Stimulated activated effector memory CD8-positive, alpha-beta T cell treated with anti-CD3 and anti-CD28 coated beads, Interleukin-12 subunit alpha, Interleukin-12 subunit beta, amount 100 ng/mL, for 72 hours (primary cell): ENCODE measurements around the gene LRRC2.

Experiments used
- ATAC-seq: fragments of 150-1000 bp; cut with Tn5 transposase; 2 replicates; pipeline ENCODE4 v1.10.0; 2021
- DNase-seq, 2 donors: peaks; one replicate each; pipeline ENCODE4 v3.0.0; 2021 to 2022; ENCODE audit warnings: low spot score in 2 of 2
- H3K27ac Mint-ChIP-seq: one replicate; pipeline ENCODE4 v1.8.0; 2022; ENCODE audit warnings: mild to moderate bottlenecking, mixed read lengths
- H3K36me3 Mint-ChIP-seq: one replicate; pipeline ENCODE4 v1.8.0; 2022; ENCODE audit warnings: mild to moderate bottlenecking, mixed read lengths
- H3K4me1 Mint-ChIP-seq: one replicate; pipeline ENCODE4 v1.8.0; 2022; ENCODE audit warnings: mixed read lengths
- H3K4me3 Mint-ChIP-seq: one replicate; pipeline ENCODE4 v1.8.0; 2022; ENCODE audit warnings: mild to moderate bottlenecking, mixed read lengths
- H3K9me3 Mint-ChIP-seq: one replicate; pipeline ENCODE4 v1.8.0; 2022; ENCODE audit warnings: mixed read lengths

Gene LRRC2

DNA sequence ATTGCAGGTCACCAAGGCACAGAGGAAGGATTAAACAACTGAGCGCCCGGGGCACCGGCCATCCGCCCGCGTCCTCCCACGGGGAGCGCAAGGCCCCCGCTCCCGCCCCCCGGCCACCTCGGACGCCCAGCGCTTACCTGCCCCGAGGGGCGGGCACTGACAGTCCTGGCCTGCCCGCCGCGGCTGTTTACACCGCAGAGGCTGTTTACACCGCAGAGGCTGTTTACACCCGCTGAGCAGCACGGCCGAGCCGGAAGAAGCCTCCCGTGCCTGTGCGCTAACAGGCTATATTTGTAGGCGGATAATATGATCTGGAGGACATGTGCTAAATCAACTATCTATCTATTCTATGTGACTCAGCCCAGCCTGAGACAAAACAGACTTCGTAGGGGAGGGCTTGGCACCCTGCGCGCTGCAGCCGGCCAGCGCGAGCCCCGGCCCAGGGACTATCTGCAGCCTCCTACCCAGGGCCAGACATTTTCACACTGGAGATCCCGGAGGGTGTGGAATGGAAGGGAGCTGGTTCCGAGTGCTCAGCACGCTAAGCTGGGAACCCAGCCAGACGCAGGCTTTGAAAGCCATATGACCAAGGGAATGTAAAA, at the start of gene LRRC2:
Gene LRRC2, minus strand, starts transcription at position 263 of the 602 bp plus-strand sequence. CDS start 14,711 bp downstream, outside the sequence.
- H3K27ac Mint-ChIP-seq, result no peak within 1 kb of the TSS

DNA sequence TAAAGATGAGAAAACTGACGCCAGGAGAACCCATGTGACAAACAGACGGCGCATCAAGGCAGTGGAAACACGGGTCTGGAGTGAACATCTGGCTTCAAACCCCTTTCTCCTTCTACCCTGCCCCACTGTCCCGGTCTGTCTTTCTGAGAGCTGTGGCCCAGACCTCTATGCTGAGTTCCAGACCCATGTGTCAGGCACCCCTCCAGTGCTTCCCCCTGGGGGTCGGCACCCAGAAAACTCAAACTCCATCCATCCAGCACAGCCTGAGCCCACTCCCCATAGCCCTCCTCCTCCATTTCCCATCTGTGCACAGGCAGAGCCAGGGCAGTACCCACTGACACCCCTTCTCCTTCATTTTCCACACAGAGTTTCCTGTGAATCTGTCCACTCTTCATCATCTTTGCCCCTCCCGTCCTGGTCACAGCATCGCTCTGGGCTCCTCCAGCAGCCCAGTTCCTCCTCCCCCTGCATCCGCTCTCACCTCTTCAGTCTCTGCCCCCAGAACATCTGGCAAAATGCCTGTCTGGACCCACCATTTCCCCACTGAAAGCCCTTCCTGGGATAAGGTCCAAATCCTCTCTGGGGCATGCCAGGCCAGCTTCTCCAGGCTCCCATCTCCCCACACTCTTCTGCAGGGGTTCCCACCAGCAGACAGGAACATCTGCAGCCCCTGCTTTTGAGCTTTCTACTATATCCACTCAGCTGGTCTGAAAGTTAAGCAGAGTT, 49.1 kb upstream of the LRRC2 start:
- no peak overlapping the region for H3K4me3 Mint-ChIP-seq
- ATAC-seq, result no peak

More for the DNA sequence above, at the start of gene LRRC2:
- DNase-seq, result no peak
- Mint-ChIP-seq H3K4me1 (peaks cover 14% of the 10 kb centered on the region), H3K4me3 (peak within 1 kb of the TSS; percentile 51), H3K36me3 (no peaks in the 10 kb centered on the region), H3K9me3 (no peaks in the 10 kb centered on the region)
- ATAC-seq, result peak; percentile 70

GRCh38 chr3:46614431-46614830, 48.3 kb upstream of the LRRC2 start:
- Mint-ChIP-seq H3K4me1 (no peaks in the 10 kb centered on the region), H3K9me3 (no peaks in the 10 kb centered on the region)

More for the DNA sequence above, 49.1 kb upstream of the LRRC2 start:
- DNase-seq, result no peak
- no peaks in the 10 kb centered on the region for H3K4me1 Mint-ChIP-seq
- H3K36me3 Mint-ChIP-seq, result no peaks in the 10 kb centered on the region
- H3K9me3 Mint-ChIP-seq, result no peaks in the 10 kb centered on the region
- no peak overlapping the region for H3K27ac Mint-ChIP-seq

GRCh38 chr3:46613313-46614005, 47.4 kb upstream of the LRRC2 start:
- no peaks in the 10 kb centered on the region for H3K4me1 Mint-ChIP-seq
- no peak for ATAC-seq
- no peaks in the 10 kb centered on the region for H3K9me3 Mint-ChIP-seq
- no peak overlapping the region for H3K27ac Mint-ChIP-seq
- no peak overlapping the region for H3K4me3 Mint-ChIP-seq
- H3K36me3 Mint-ChIP-seq, result no peaks in the 10 kb centered on the region
- no peak for DNase-seq

More at GRCh38 chr3:46614431-46614830, 48.3 kb upstream of the LRRC2 start:
- DNase-seq (no peak), ATAC-seq (no peak)
- Mint-ChIP-seq H3K36me3 (no peaks in the 10 kb centered on the region), H3K27ac (no peak overlapping the region), H3K4me3 (no peak overlapping the region)

- no peaks in the 10 kb centered on the region for H3K9me3 Mint-ChIP-seq
Observed at GRCh38 chr3:46612324-46612723, 46.2 kb upstream of the LRRC2 start, which contains the start of gene FAM240A. Gene FAM240A, plus strand, starts transcription at chr3:46612525. Its CDS starts 159 bp downstream, at chr3:46612684.

GRCh38 chr3:46609944-46610722, 44.0 kb upstream of the LRRC2 start:
- H3K4me1 Mint-ChIP-seq, result no peaks in the 10 kb centered on the region
- no peak overlapping the region for H3K27ac Mint-ChIP-seq
- DNase-seq (no peak), ATAC-seq (no peak)
- no peak overlapping the region for H3K4me3 Mint-ChIP-seq
- no peaks in the 10 kb centered on the region for H3K9me3 Mint-ChIP-seq
- H3K36me3 Mint-ChIP-seq, result no peaks in the 10 kb centered on the region

More at GRCh38 chr3:46612324-46612723, 46.2 kb upstream of the LRRC2 start, which contains the start of gene FAM240A:
- no peak for ATAC-seq
- Mint-ChIP-seq H3K27ac (no peak within 1 kb of the TSS), H3K4me1 (no peaks in the 10 kb centered on the region), H3K4me3 (no peak within 1 kb of the TSS), H3K36me3 (no peaks in the 10 kb centered on the region)
- no peak for DNase-seq

DNA sequence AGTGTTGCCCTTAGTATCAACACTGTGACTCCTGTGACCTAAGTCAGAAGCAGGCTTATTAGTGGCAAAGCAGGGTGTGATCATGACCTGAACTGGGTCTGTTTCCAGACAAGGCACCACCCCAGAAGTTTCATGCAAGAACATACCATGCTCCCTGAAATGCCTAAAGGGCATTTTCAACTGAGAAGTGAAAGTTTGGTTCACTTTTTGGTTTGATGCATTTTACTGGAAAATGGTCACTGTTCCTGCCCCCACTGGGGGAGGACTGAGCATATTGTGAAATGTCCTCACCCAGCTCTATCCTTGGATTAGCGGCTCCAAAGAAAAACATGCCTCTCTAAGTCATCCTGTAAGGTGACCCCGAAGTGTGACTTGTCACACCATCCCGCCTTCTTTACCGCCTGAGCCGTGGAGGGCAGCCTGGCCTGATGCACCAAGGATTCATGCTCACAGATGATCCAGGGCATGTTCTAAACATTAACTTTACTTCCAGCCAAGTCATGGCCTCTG, 43.2 kb upstream of the LRRC2 start:
- H3K4me1 Mint-ChIP-seq, result no peaks in the 10 kb centered on the region
- H3K27ac Mint-ChIP-seq, result no peak overlapping the region
- no peaks in the 10 kb centered on the region for H3K36me3 Mint-ChIP-seq
- no peaks in the 10 kb centered on the region for H3K9me3 Mint-ChIP-seq
- ATAC-seq (no peak), DNase-seq (no peak)
- no peak overlapping the region for H3K4me3 Mint-ChIP-seq

GRCh38 chr3:46607603-46608028, 41.5 kb upstream of the LRRC2 start:
- Mint-ChIP-seq H3K27ac (no peak overlapping the region), H3K36me3 (no peaks in the 10 kb centered on the region), H3K4me3 (no peak overlapping the region), H3K9me3 (no peaks in the 10 kb centered on the region), H3K4me1 (no peaks in the 10 kb centered on the region)
- ATAC-seq (no peak), DNase-seq (no peak)

- H3K4me3 Mint-ChIP-seq, result no peak overlapping the region
- ATAC-seq, result no peak
- H3K36me3 Mint-ChIP-seq, result no peaks in the 10 kb centered on the region
- DNase-seq, result no peak
- H3K27ac Mint-ChIP-seq, result no peak overlapping the region
- H3K9me3 Mint-ChIP-seq, result no peaks in the 10 kb centered on the region
- H3K4me1 Mint-ChIP-seq, result no peaks in the 10 kb centered on the region
Observed at GRCh38 chr3:46604127-46604526, 38.0 kb upstream of the LRRC2 start.

DNA sequence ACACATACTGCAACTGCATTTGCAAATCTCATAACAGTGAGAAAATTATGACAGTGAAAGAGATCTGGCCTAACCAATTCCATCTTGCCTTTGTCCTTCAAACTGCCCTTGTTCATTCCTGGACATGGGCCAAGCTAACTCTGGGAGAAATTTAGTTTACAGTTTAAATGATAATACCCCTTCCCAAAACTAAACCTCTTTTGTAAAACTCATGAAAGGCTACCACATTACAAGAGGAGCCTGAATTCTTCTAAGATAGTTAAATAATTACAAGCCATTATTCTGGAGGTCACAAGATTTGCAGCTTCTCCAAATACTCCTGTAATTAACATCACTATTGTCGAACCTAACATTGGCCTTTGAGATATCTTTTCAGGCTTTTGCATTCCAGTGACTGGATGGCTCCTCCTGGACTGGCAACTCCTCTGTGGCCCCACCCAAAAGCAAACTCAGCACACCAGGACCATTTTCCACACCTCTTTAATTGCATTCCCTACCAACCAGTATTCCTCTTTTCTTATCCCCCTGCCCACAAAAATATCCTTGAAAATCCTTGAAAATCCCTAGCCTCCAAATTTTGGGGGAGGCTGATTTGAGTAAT, 37.4 kb upstream of the LRRC2 start:
- Mint-ChIP-seq H3K27ac (no peak overlapping the region), H3K4me1 (no peaks in the 10 kb centered on the region), H3K36me3 (no peaks in the 10 kb centered on the region), H3K4me3 (no peak overlapping the region), H3K9me3 (no peaks in the 10 kb centered on the region)
- no peak for DNase-seq
- ATAC-seq, result no peak

- H3K9me3 Mint-ChIP-seq, result no peaks in the 10 kb centered on the region
- H3K36me3 Mint-ChIP-seq, result no peaks in the 10 kb centered on the region
- ATAC-seq (no peak), DNase-seq (no peak)
- no peak overlapping the region for H3K4me3 Mint-ChIP-seq
- H3K4me1 Mint-ChIP-seq, result no peaks in the 10 kb centered on the region
- no peak overlapping the region for H3K27ac Mint-ChIP-seq
Observed at GRCh38 chr3:46599590-46599989, 33.5 kb upstream of the LRRC2 start.

DNA sequence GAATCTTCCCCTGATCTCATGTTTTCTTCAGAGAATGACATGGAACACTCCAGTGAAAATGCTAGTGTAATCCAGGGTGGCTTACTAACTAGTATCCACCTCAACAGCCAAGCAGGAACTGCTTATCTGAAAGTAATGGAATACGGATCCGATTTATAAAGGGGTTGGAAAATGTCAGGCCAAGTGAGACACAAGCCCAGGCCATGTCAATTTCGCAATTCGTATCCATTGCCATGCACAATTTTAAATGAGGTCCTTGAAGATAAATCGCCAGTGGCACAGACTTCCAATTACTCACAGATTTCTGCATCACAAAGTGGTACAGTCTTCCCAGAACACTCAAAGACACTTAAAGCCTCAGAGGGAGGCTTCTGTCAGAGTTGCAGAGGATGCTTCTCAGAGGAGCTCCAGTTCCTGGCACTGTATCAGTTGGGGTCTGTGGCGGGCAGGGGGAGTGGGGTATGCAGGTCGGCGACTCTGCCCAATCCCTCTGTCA, 29.8 kb upstream of the LRRC2 start:
- H3K9me3 Mint-ChIP-seq, result no peaks in the 10 kb centered on the region
- no peaks in the 10 kb centered on the region for H3K4me1 Mint-ChIP-seq
- H3K4me3 Mint-ChIP-seq, result no peak overlapping the region
- no peaks in the 10 kb centered on the region for H3K36me3 Mint-ChIP-seq
- ATAC-seq (no peak), DNase-seq (no peak)
- H3K27ac Mint-ChIP-seq, result no peak overlapping the region

DNA sequence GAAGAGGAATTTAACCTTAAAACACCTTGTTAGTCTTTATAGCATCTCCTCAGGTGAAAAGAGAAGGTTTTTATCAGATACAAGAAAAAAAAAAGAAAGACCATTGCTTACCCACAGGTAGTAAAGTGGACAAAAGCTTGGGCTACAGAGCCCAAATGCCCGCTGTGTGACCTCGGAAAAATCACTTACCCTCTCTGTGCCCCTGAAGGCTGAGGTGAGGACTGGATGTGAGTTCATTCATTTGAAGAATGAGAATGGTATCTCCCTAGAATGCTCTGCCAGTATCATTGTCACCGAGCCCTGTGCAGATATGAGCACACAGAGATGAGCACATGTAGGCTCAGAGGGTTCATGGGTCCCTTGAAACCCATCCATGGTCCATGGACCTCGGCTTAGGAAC, 28.6 kb upstream of the LRRC2 start:
- H3K9me3 Mint-ChIP-seq, result no peaks in the 10 kb centered on the region
- no peaks in the 10 kb centered on the region for H3K36me3 Mint-ChIP-seq
- H3K4me3 Mint-ChIP-seq, result no peak overlapping the region
- no peak overlapping the region for H3K27ac Mint-ChIP-seq
- no peak for ATAC-seq
- H3K4me1 Mint-ChIP-seq, result no peaks in the 10 kb centered on the region
- DNase-seq, result no peak

GRCh38 chr3:46593979-46594378, 27.9 kb upstream of the LRRC2 start:
- H3K4me1 Mint-ChIP-seq, result no peaks in the 10 kb centered on the region
- no peaks in the 10 kb centered on the region for H3K36me3 Mint-ChIP-seq

More at GRCh38 chr3:46593979-46594378, 27.9 kb upstream of the LRRC2 start:
- Mint-ChIP-seq H3K9me3 (no peaks in the 10 kb centered on the region), H3K4me3 (no peak overlapping the region), H3K27ac (no peak overlapping the region)
- ATAC-seq (no peak), DNase-seq (no peak)
